ENCODE results near the gene HBM.

Gene HBM

DNA sequence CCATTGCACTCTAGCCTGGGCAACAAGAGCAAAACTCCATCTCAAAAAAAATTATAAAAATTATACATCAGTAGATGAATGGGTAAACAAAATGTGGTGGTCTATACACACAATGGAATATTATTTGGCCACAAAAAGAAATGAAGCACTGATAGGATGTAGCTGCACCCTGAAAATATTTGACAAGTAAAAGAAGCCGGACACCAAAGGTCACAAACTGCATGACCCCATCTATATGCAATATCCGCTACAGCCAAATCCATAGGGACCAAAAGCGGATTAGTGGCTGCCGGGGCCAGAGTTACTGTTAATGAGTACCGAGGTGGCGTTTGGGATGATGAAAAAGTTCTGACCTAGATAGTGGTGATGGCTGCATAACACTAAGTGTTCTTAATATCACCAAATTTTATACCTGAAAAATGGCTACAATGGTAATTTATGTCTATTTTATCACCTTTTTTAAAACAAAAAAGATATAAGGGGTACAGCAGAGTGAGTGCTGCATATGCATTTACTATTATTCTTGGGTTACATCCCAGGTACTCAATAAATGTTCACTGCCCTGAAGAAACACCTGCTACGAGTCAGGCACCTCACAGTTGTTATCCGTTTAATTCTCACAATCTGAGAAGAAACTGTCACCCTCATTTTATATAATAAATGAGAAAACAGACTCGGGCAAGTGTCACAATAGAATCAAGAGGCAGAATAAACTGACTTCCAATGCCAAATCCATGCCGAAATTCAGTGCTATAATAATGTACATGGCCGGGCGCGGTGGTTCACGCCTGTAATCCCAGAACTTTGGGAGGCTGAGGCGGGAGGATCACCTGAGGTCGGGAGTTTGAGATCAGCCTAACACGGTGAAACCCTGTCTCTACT lies 13.7 kb downstream of the HBM start:
- TF ChIP-seq, protein P1, sequence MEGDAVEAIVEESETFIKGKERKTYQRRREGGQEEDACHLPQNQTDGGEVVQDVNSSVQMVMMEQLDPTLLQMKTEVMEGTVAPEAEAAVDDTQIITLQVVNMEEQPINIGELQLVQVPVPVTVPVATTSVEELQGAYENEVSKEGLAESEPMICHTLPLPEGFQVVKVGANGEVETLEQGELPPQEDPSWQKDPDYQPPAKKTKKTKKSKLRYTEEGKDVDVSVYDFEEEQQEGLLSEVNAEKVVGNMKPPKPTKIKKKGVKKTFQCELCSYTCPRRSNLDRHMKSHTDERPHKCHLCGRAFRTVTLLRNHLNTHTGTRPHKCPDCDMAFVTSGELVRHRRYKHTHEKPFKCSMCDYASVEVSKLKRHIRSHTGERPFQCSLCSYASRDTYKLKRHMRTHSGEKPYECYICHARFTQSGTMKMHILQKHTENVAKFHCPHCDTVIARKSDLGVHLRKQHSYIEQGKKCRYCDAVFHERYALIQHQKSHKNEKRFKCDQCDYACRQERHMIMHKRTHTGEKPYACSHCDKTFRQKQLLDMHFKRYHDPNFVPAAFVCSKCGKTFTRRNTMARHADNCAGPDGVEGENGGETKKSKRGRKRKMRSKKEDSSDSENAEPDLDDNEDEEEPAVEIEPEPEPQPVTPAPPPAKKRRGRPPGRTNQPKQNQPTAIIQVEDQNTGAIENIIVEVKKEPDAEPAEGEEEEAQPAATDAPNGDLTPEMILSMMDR (IDR thresholded peaks at IDR 0.05; ENCODE audit: low read depth, low read length, missing control alignments), result no peak
- no peak overlapping the region for H3K4me3 ChIP-seq (replicated peaks; ENCODE audit: low read depth, low read length)
- DNase-seq (ENCODE audit: extremely low read depth, low read depth), result no peak

DNA sequence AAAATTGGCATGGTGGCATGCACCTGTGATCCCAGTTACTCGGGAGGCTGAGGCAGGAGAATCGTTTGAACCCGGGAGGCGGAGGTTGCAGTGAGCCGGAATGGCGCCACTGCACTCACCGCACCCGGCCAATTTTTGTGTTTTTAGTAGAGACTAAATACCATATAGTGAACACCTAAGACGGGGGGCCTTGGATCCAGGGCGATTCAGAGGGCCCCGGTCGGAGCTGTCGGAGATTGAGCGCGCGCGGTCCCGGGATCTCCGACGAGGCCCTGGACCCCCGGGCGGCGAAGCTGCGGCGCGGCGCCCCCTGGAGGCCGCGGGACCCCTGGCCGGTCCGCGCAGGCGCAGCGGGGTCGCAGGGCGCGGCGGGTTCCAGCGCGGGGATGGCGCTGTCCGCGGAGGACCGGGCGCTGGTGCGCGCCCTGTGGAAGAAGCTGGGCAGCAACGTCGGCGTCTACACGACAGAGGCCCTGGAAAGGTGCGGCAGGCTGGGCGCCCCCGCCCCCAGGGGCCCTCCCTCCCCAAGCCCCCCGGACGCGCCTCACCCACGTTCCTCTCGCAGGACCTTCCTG lies 14.4 kb downstream of the HBM start, which contains the start of gene HBQ1:
Gene HBQ1 (plus strand): TSS at position 359 of the 575 bp plus-strand sequence. CDS start 28 bp downstream, at position 387.
- peak within 1 kb of the TSS; percentile 39 for H3K4me3 ChIP-seq (replicated peaks; ENCODE audit: low read depth, low read length)
- TF ChIP-seq, protein P1 (IDR thresholded peaks at IDR 0.05; ENCODE audit: low read depth, low read length, missing control alignments), result peak; percentile 33
- DNase-seq (ENCODE audit: extremely low read depth, low read depth), result no peak

DNA sequence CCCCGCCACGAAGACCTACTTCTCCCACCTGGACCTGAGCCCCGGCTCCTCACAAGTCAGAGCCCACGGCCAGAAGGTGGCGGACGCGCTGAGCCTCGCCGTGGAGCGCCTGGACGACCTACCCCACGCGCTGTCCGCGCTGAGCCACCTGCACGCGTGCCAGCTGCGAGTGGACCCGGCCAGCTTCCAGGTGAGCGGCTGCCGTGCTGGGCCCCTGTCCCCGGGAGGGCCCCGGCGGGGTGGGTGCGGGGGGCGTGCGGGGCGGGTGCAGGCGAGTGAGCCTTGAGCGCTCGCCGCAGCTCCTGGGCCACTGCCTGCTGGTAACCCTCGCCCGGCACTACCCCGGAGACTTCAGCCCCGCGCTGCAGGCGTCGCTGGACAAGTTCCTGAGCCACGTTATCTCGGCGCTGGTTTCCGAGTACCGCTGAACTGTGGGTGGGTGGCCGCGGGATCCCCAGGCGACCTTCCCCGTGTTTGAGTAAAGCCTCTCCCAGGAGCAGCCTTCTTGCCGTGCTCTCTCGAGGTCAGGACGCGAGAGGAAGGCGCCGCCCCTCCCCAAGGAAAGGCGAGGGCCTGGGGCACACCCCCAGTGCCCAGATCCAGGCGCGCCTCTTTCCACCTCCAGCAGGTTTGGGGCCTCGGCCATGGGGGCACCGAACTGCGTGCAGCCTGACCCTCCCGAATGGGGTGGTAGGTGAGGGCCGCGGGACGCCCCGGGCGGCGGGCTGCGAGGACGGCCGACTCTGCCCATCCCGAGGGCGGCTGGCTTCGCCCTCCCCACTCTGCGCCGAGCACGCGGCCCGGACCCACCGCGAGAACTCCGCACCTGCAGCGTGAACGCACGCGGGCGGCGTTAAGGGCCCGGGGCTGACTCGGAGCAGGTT lies 15.1 kb downstream of the HBM start:
- peak overlapping the region; percentile 39 for H3K4me3 ChIP-seq (replicated peaks; ENCODE audit: low read depth, low read length)
- TF ChIP-seq, protein P1 (IDR thresholded peaks at IDR 0.05; ENCODE audit: low read depth, low read length, missing control alignments), result no peak
- no peak for DNase-seq (ENCODE audit: extremely low read depth, low read depth)

DNA sequence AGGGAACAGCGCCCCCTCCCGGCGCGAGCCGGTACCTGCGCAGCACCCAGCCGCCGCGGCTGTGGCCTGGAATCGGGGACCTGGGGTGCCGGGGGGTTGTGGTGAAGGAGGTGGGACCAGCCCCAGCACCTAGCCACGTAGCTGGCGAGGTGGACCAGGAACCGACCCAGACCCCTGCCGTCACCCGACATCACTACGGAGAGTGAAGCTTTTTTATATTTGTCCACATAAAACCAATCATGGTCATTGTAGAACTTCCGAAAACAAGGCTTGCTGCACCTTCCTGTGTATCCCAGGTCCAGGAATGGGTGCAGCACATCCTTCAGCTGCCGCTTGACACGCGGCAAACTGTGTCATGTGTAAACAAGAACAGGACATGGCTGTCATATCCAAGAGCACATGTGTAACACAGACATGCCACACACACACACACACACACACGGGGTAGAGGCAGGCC lies 15.8 kb downstream of the HBM start:
- H3K4me3 ChIP-seq (replicated peaks; ENCODE audit: low read depth, low read length), result peak overlapping the region; percentile 39

DNA sequence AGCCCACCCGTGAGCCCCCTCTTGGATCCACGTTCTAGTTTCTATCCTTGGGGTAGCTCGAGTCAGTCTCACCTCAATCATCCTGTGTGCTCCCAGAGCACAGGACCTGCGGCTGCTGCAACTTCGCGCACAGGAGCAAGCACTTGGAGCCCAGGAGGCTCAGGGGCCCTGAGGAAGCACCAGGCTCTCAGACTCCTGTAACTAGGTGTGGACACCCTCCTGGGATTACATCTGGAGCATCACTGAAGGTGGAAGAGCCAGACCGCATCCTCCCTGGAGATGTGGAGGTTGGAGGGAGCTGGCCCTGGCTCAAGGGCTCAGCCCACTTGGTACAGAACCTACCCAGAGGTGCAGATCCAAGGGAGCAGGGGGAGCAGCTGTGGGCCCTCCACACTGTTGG lies 17.2 kb downstream of the HBM start:
- no peak for DNase-seq (ENCODE audit: extremely low read depth, low read depth)
- TF ChIP-seq, protein P1 (IDR thresholded peaks at IDR 0.05; ENCODE audit: low read depth, low read length, missing control alignments), result no peak
- no peak overlapping the region for H3K4me3 ChIP-seq (replicated peaks; ENCODE audit: low read depth, low read length)

More for the DNA sequence above, 15.8 kb downstream of the HBM start:
- no peak for DNase-seq (ENCODE audit: extremely low read depth, low read depth)
- TF ChIP-seq, protein P1 (IDR thresholded peaks at IDR 0.05; ENCODE audit: low read depth, low read length, missing control alignments), result peak; percentile 86

DNA sequence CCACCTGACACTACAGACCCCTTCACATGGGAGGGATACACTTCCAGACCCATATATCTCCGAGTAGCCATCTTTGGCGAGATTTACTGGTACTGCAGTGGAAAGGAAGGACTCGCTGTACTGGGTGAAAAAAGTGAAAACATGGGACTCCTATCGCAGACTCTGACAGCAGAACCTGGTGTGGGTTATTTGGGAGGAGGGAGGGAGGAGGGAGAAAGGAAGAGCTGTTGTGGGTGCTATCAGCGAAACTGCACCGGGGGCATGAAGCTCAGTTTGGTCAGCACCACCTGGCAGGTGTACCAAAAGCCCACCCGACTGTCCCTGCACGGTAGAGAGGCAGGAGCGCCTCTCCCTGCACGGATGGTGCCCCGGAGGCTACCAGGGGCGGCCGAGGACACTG lies 19.4 kb downstream of the HBM start:
- TF ChIP-seq, protein P1 (IDR thresholded peaks at IDR 0.05; ENCODE audit: low read depth, low read length, missing control alignments), result no peak
- DNase-seq (ENCODE audit: extremely low read depth, low read depth), result no peak
- H3K4me3 ChIP-seq (replicated peaks; ENCODE audit: low read depth, low read length), result no peak overlapping the region
